Measurements from ENCODE around the gene MAGI1.

MAGI1 gene

DNA sequence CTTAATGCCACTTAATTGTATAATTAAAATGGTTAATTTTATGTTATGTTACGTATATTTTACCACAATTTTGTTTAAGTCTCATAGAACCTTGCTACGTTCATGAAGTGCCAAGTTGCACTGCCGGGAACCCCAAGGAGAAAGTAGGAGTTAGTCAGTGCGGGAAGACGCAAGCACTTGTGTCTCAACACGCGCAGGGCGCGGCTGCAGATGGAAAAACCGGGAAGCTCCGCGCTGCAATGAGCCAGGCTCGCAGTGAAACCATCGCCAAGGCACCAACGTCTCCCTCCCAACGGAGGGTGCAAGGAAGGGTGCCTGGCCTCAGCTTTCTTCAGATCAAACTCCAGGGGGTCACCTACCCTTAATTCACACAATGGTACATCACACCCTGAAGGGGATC, 21.6 kb downstream of the MAGI1 start:
- Histone ChIP-seq H3K36me3 (ENCODE audit: insufficient read depth, low read length) (no peaks in the 10 kb centered on the region), H3K9me2 (replicated peaks; ENCODE audit: low read depth, low read length) (no peaks in the 10 kb centered on the region), H3K4me3 (ENCODE audit: low read length, poor library complexity, severe bottlenecking) (no peak overlapping the region), H3K9me3 (ENCODE audit: insufficient read depth, low read depth, low read length) (no peaks in the 10 kb centered on the region), H3K9ac (ENCODE audit: low read depth, low read length, poor library complexity, severe bottlenecking) (no peak overlapping the region), H3K79me2 (ENCODE audit: insufficient read depth, low read length) (no peaks in the 10 kb centered on the region), H3K27me3 (ENCODE audit: insufficient read depth, low read length, poor library complexity, severe bottlenecking) (no peaks in the 10 kb centered on the region), H3K4me2 (ENCODE audit: low read depth, low read length, poor library complexity, severe bottlenecking) (no peak overlapping the region), H4K20me1 (ENCODE audit: insufficient read depth, low read length, poor library complexity, severe bottlenecking) (no peaks in the 10 kb centered on the region), H3F3A (ENCODE audit: low read depth) (no peaks in the 10 kb centered on the region), H2AFZ (ENCODE audit: low read length) (no peak overlapping the region), H3K4me1 (ENCODE audit: insufficient read depth, low read length, poor library complexity, severe bottlenecking) (no peaks in the 10 kb centered on the region)
- no peak for TF ChIP-seq EZH2phosphoT487 (IDR thresholded peaks at IDR 0.05; ENCODE audit: borderline replicate concordance)
- TF ChIP-seq, protein P1, sequence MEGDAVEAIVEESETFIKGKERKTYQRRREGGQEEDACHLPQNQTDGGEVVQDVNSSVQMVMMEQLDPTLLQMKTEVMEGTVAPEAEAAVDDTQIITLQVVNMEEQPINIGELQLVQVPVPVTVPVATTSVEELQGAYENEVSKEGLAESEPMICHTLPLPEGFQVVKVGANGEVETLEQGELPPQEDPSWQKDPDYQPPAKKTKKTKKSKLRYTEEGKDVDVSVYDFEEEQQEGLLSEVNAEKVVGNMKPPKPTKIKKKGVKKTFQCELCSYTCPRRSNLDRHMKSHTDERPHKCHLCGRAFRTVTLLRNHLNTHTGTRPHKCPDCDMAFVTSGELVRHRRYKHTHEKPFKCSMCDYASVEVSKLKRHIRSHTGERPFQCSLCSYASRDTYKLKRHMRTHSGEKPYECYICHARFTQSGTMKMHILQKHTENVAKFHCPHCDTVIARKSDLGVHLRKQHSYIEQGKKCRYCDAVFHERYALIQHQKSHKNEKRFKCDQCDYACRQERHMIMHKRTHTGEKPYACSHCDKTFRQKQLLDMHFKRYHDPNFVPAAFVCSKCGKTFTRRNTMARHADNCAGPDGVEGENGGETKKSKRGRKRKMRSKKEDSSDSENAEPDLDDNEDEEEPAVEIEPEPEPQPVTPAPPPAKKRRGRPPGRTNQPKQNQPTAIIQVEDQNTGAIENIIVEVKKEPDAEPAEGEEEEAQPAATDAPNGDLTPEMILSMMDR (conservative IDR thresholded peaks at IDR 0.05; ENCODE audit: low read length), result no peak

DNA sequence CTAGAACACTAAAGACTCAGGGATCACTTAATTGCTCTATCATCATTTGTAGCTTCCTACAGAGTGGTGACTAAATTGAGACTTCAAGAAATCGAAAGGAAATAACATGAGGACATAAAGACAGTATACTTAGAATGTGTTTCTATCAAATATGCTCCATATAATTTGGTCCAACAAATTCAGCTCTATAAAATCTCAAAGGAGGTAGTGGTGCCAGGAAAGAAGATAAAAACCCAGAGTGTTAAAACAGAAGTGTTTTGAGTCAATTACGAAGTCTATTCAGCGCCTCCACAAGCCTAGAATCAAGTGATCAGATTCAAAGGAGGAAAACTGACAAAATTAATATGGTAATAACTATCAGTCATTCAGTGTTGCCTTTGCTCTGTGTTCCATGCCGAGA, 22.9 kb downstream of the MAGI1 start:
- Histone ChIP-seq H4K20me1 (ENCODE audit: insufficient read depth, low read length, poor library complexity, severe bottlenecking) (no peaks in the 10 kb centered on the region), H3K79me2 (ENCODE audit: insufficient read depth, low read length) (no peaks in the 10 kb centered on the region)

DNA sequence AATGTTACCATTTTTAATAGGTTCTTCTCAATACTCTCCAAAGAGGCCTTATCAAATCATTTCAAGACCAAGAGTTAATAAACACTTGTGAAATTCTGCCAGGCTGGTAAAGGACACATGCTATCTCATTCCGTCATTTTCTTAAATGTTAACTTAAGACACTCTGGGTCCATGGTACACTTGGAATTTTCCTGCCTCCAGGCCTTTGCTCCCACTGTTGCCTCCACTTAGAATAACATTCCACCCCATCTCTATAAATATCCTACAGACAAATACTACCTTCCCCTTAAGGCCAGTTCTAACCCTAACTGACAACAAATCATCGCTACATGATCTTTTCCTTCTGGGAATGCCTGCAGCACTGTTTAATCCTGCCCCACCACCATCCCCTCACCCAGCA, 24.1 kb downstream of the MAGI1 start:
- Histone ChIP-seq H3K9me3 (ENCODE audit: insufficient read depth, low read depth, low read length) (no peaks in the 10 kb centered on the region), H3K9me2 (replicated peaks; ENCODE audit: low read depth, low read length) (no peaks in the 10 kb centered on the region), H3K9ac (ENCODE audit: low read depth, low read length, poor library complexity, severe bottlenecking) (no peak overlapping the region), H3K79me2 (ENCODE audit: insufficient read depth, low read length) (no peaks in the 10 kb centered on the region), H3K4me2 (ENCODE audit: low read depth, low read length, poor library complexity, severe bottlenecking) (no peak overlapping the region), H3K36me3 (ENCODE audit: insufficient read depth, low read length) (no peaks in the 10 kb centered on the region), H3K4me1 (ENCODE audit: insufficient read depth, low read length, poor library complexity, severe bottlenecking) (no peaks in the 10 kb centered on the region), H3F3A (ENCODE audit: low read depth) (no peaks in the 10 kb centered on the region), H3K4me3 (ENCODE audit: low read length, poor library complexity, severe bottlenecking) (no peak overlapping the region), H4K20me1 (ENCODE audit: insufficient read depth, low read length, poor library complexity, severe bottlenecking) (no peaks in the 10 kb centered on the region), H3K27me3 (ENCODE audit: insufficient read depth, low read length, poor library complexity, severe bottlenecking) (no peaks in the 10 kb centered on the region), H2AFZ (ENCODE audit: low read length) (no peak overlapping the region)
- TF ChIP-seq, protein P1 (conservative IDR thresholded peaks at IDR 0.05; ENCODE audit: low read length), result no peak
- TF ChIP-seq EZH2phosphoT487 (IDR thresholded peaks at IDR 0.05; ENCODE audit: borderline replicate concordance), result no peak

More for the DNA sequence above, 22.9 kb downstream of the MAGI1 start:
- Histone ChIP-seq H3F3A (ENCODE audit: low read depth) (no peaks in the 10 kb centered on the region), H3K36me3 (ENCODE audit: insufficient read depth, low read length) (no peaks in the 10 kb centered on the region), H3K4me3 (ENCODE audit: low read length, poor library complexity, severe bottlenecking) (no peak overlapping the region), H3K4me1 (ENCODE audit: insufficient read depth, low read length, poor library complexity, severe bottlenecking) (no peaks in the 10 kb centered on the region), H3K4me2 (ENCODE audit: low read depth, low read length, poor library complexity, severe bottlenecking) (no peak overlapping the region), H3K27me3 (ENCODE audit: insufficient read depth, low read length, poor library complexity, severe bottlenecking) (no peaks in the 10 kb centered on the region), H2AFZ (ENCODE audit: low read length) (no peak overlapping the region), H3K9ac (ENCODE audit: low read depth, low read length, poor library complexity, severe bottlenecking) (no peak overlapping the region), H3K9me3 (ENCODE audit: insufficient read depth, low read depth, low read length) (no peaks in the 10 kb centered on the region), H3K9me2 (replicated peaks; ENCODE audit: low read depth, low read length) (no peaks in the 10 kb centered on the region)
- no peak for TF ChIP-seq EZH2phosphoT487 (IDR thresholded peaks at IDR 0.05; ENCODE audit: borderline replicate concordance)
- TF ChIP-seq, protein P1 (conservative IDR thresholded peaks at IDR 0.05; ENCODE audit: low read length), result no peak

All from Loucy (cell line).